CD4-positive, alpha-beta T cell (primary cell): ENCODE measurements around the gene PWWP2B. TPM values are rescaled to one million over a fixed set of nuclear protein-coding genes. Genes with fewer than 3 reads are reported as not detected.

Source experiments
- ATAC-seq: fragments of 200-7000 bp; cut with Tn5 transposase; one replicate; pipeline ENCODE4 v1.10.0; 2022; ENCODE audit warnings: mild to moderate bottlenecking; ENCODE audit not compliant: poor library complexity
- CTCF ChIA-PET: fragments of 350-600 bp; sonication (Branson Sonifier 250); formaldehyde crosslinking; loops from one replicate; lab custom pipeline; 2021; ENCODE audit warnings: antibody characterized with exemption, inconsistent platforms; lab: Charles Lee
- POLR2A ChIA-PET: fragments of 350-600 bp; sonication (Branson Sonifier 250); formaldehyde crosslinking; loops from one replicate; lab custom pipeline; 2021; ENCODE audit warnings: antibody characterized with exemption, inconsistent platforms; lab: Charles Lee
- DNase-seq, 14 experiments: peaks; one replicate each; pipeline ENCODE4 v3.0.0-alpha.2; 2013 to 2020; ENCODE audit warnings: mixed read lengths in 2 of 14
- H3K27ac ChIP-seq, 2 donors: one replicate each; pipeline versions ENCODE4 v1.5.1 to v1.7.0; 2013; ENCODE audit warnings: low read length in 2 of 2, low read depth in 1 of 2, mild to moderate bottlenecking in 1 of 2
- H3K27me3 ChIP-seq, 2 experiments: 1 replicate in 1 of 2; 2 replicates in 1 of 2; pipeline versions ENCODE4 v1.6.1 to v1.7.0; 2013; ENCODE audit warnings: low read length in 2 of 2, control low read depth in 1 of 2, mild to moderate bottlenecking in 1 of 2, moderate library complexity in 1 of 2; ENCODE audit not compliant: insufficient read depth in 2 of 2, control insufficient read depth in 1 of 2
- H3K36me3 ChIP-seq: one replicate; pipeline ENCODE4 v1.6.1; 2013; ENCODE audit warnings: low read length, control low read depth; ENCODE audit not compliant: insufficient read depth
- H3K4me1 ChIP-seq: one replicate; pipeline ENCODE4 v1.6.1; 2013; ENCODE audit warnings: low read length, control low read depth; ENCODE audit not compliant: insufficient read depth
- H3K4me3 ChIP-seq: one replicate; pipeline ENCODE4 v1.5.1; 2013; ENCODE audit warnings: mild to moderate bottlenecking, low read length, moderate library complexity
- H3K9me3 ChIP-seq, 2 experiments: 1 replicate in 1 of 2; 2 replicates in 1 of 2; pipeline versions ENCODE4 v1.6.1 to v1.7.0; 2013; ENCODE audit warnings: low read length in 2 of 2, mild to moderate bottlenecking in 2 of 2, control low read depth in 1 of 2, moderate library complexity in 1 of 2; ENCODE audit not compliant: control insufficient read depth in 1 of 2, insufficient read depth in 1 of 2
- H3K27ac Mint-ChIP-seq: one replicate; pipeline ENCODE4 v1.8.0; 2020; ENCODE audit warnings: mixed read lengths
- H3K27me3 Mint-ChIP-seq: one replicate; pipeline ENCODE4 v1.8.0; 2021; ENCODE audit warnings: mixed read lengths
- H3K36me3 Mint-ChIP-seq: one replicate; pipeline ENCODE4 v1.8.0; 2021; ENCODE audit warnings: low read depth, mixed read lengths
- H3K4me1 Mint-ChIP-seq: one replicate; pipeline ENCODE4 v1.8.0; 2021; ENCODE audit warnings: low read depth, mixed read lengths
- H3K4me3 Mint-ChIP-seq: one replicate; pipeline ENCODE4 v1.8.0; 2020; ENCODE audit warnings: mild to moderate bottlenecking, mixed read lengths
- H3K9me3 Mint-ChIP-seq: one replicate; pipeline ENCODE4 v1.8.0; 2020; ENCODE audit warnings: mixed read lengths
- CTCF ChIP-seq: fragments of 200-600 bp; IDR thresholded peaks from one replicate; pipeline ENCODE4 v1.8.0; 2022; ENCODE audit warnings: antibody characterized with exemption, mild to moderate bottlenecking
- intact Hi-C, 2 experiments: fragments of 100-400 bp; cut with DNase I in 1 of 2; cut with micrococcal nuclease in 1 of 2; formaldehyde crosslinking; loops; one replicate each; pipeline versions ENCODE4 v1.15.1 to v1.9.0; 2023 to 2025; cut with DNase I, micrococcal nuclease
- total RNA-seq, 174 experiments: library from RNA in 2 of 174; stranded (reverse) in 2 of 174; gene quantifications; one replicate each; pipeline ENCODE4 v1.2.3 and lab custom pipeline; 2021 to 2026

The PWWP2B gene
- total RNA-seq, 2 experiments from 2014 or later: 19.2 to 19.6 TPM

GRCh38 chr10:132394936-132395703 is 1.9 kb upstream of the PWWP2B start:
- ATAC-seq (no peak), DNase-seq (no peak)
- Histone ChIP-seq H3K36me3 (no peaks in the 10 kb centered on the region), H3K27ac (peak overlapping the region; percentile 44 to 56), H3K4me3 (no peak overlapping the region), H3K9me3 (no peaks in the 10 kb centered on the region), H3K4me1 (peaks cover 36% of the 10 kb centered on the region), H3K27me3 (no peaks in the 10 kb centered on the region)
- Mint-ChIP-seq H3K36me3 (peaks cover 5% of the 10 kb centered on the region), H3K4me1 (peaks cover 23% of the 10 kb centered on the region), H3K27me3 (no peaks in the 10 kb centered on the region), H3K9me3 (no peaks in the 10 kb centered on the region), H3K27ac (peak overlapping the region; percentile 72), H3K4me3 (peak overlapping the region; percentile 38)
- intact Hi-C loops: loop anchor here (5.0 to 10.0 kb wide), 3 partner anchors 140 to 410 kb away; partner anchors contain the start of genes BNIP3 (in 1 of the 2) and INPP5A (in 1 of the 2)
- POLR2A ChIA-PET: no interaction called here
- CTCF ChIA-PET: no interaction called here
- no peak for TF ChIP-seq CTCF

DNA sequence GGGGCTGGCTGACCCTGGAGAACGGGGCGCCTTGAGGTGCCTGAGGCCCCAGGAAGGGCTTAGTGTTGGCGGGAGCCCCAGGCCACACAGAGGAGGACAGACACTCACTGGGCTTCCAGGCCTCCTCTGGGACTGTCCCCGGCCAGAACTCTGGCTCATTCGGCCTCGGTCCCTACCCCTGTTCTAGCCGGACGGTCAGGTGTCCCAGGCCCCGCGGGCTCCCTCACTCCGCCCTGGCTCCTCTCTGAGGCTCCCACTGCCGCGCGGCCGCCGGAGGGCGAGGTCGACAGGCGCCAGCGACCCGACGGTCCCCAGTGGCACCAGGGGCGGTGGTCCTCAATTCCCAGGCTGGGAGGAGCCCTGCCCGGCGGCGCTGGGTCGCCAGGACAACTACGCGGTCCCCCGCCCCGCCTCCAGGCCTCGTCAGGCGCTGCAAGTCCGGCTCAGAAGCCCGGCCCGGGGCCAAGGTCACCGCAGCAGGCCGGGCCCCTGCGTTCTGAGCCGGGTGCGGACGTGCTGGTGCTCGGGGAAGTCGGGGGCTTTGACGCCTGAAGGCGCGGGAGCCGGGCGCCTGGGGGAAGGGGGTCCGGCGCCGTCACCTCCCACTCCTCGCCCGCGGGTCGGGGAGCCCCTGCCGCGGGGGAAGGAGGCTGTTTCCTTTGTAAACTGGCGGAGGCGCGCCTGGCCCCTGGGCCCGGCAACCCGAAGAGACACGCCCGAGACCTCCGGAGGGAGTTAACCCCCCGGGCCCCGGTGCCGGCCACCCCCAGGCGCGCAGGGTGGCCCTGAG is 1.1 kb upstream of the PWWP2B start:
- Mint-ChIP-seq H3K4me3 (peak overlapping the region; percentile 34), H3K36me3 (peaks cover 5% of the 10 kb centered on the region), H3K4me1 (peaks cover 24% of the 10 kb centered on the region), H3K27me3 (no peaks in the 10 kb centered on the region), H3K9me3 (no peaks in the 10 kb centered on the region), H3K27ac (peak overlapping the region; percentile 72)
- TF ChIP-seq CTCF: no peak
- ATAC-seq (peak; percentile 19), DNase-seq (peak in 4 of 14 experiments; percentile 16 to 58 (median 36))
- Histone ChIP-seq H3K27me3 (no peaks in the 10 kb centered on the region), H3K4me3 (peak overlapping the region; percentile 38), H3K27ac (peak overlapping the region; percentile 44 to 56), H3K4me1 (peaks cover 38% of the 10 kb centered on the region), H3K9me3 (no peaks in the 10 kb centered on the region), H3K36me3 (no peaks in the 10 kb centered on the region)
- ChIA-PET CTCF (no interaction called here), POLR2A (interaction anchor here (1.4 kb wide), 1 partner anchor 48 kb away, joined by 5 read pairs; no protein-coding TSS in a partner anchor)
- intact Hi-C loops: loop anchor here (1.0 to 10.0 kb wide), 6 partner anchors 51 to 411 kb away; partner anchors contain the start of genes INPP5A (in 2 of the 2), BNIP3 (in 1 of the 2) and LRRC27 (in 1 of the 2)

- CTCF ChIA-PET: no interaction called here
- peak overlapping the region; percentile 38 for H3K4me3 ChIP-seq
Measured at GRCh38 chr10:132396494-132397035, 435 bp upstream of the PWWP2B start.

More at GRCh38 chr10:132396494-132397035, 435 bp upstream of the PWWP2B start:
- ATAC-seq (peak; percentile 77), DNase-seq (peak; percentile 45 to 89 (median 66))
- H3K9me3 ChIP-seq: no peaks in the 10 kb centered on the region
- H3K27me3 ChIP-seq: no peaks in the 10 kb centered on the region
- H3K36me3 ChIP-seq: no peaks in the 10 kb centered on the region
- intact Hi-C loops: loop anchor here (1.0 to 10.0 kb wide), 6 partner anchors 51 to 412 kb away; partner anchors contain the start of genes INPP5A (in 2 of the 2), BNIP3 (in 1 of the 2) and LRRC27 (in 1 of the 2)
- Mint-ChIP-seq H3K4me3 (no peak overlapping the region), H3K36me3 (peaks cover 5% of the 10 kb centered on the region), H3K9me3 (no peaks in the 10 kb centered on the region), H3K27ac (no peak overlapping the region), H3K4me1 (peaks cover 24% of the 10 kb centered on the region), H3K27me3 (no peaks in the 10 kb centered on the region)
- H3K4me1 ChIP-seq: peaks cover 41% of the 10 kb centered on the region
- POLR2A ChIA-PET: interaction anchor here (0.8 to 2.3 kb wide), 5 partner anchors 47 to 143 kb away, joined by 3 to 25 read pairs (median 5); partner anchors contain the start of gene LRRC27
- TF ChIP-seq CTCF: no peak
- no peak overlapping the region for H3K27ac ChIP-seq
